ENCODE measurements around the gene ZSWIM6.

The ZSWIM6 gene

DNA sequence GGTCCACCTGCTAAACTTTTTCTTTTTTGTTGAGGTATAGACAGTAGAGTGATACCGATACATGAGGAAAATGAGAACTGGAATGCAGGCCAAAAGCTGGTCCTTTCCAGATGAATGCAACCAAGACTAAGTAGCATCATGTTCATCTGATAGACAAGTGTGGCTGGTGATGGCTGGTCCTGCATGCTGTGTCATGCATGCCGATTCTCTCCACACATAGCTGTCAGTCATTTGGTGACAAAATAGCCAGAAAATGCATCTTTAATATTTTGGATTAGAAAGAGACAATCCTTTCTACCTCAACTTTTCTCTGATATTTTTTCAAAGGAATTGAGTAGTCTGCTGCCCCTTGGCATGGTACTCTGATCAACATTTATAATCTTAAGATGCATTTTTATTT, 49.9 kb downstream of the ZSWIM6 start:
- no peaks in the 10 kb centered on the region for H3K36me3 ChIP-seq (replicated peaks)
- no peak overlapping the region for H3K27ac ChIP-seq
- DNase-seq, result no peak
- in situ Hi-C loops (cut with HindIII; ENCODE audit: low pct_ligation_motif_present, low sequenced_read_pairs), result no loop called here
- H3K4me3 ChIP-seq (ENCODE audit: low read depth, low read length), result no peak overlapping the region
- TF ChIP-seq CTCF (IDR thresholded peaks at IDR 0.05; ENCODE audit: low read depth, low read length, missing control alignments), result no peak
- no peaks in the 10 kb centered on the region for H3K27me3 ChIP-seq (replicated peaks)

DNA sequence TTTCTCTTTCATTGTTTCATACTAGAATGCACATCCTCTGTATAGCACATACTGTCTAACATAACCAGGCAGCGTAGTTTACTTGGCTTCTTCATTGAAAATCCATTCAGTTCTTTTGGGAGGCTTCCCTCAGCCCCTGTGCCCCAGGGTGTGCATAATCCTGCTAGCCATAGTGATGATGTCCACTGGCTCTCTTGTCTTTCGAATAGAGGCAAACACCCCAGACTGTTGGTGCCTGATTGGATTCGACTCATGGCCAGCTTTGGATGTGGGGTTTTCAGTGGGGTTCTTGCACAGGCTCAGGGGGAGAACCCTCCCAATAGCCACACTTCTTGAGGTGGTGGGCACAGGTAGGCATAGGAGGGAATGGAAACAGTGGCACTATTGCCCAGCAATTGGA, 53.6 kb downstream of the ZSWIM6 start:
- no peaks in the 10 kb centered on the region for H3K36me3 ChIP-seq (replicated peaks)
- TF ChIP-seq CTCF (IDR thresholded peaks at IDR 0.05; ENCODE audit: low read depth, low read length, missing control alignments), result no peak
- DNase-seq, result no peak
- H3K27me3 ChIP-seq (replicated peaks), result no peaks in the 10 kb centered on the region
- H3K27ac ChIP-seq, result no peak overlapping the region
- in situ Hi-C loops (cut with HindIII; ENCODE audit: low pct_ligation_motif_present, low sequenced_read_pairs), result no loop called here
- H3K4me3 ChIP-seq (ENCODE audit: low read depth, low read length), result no peak overlapping the region

GRCh38 chr5:61386045-61386800, 54.2 kb downstream of the ZSWIM6 start:
- H3K4me3 ChIP-seq (ENCODE audit: low read depth, low read length), result no peak overlapping the region
- TF ChIP-seq CTCF (IDR thresholded peaks at IDR 0.05; ENCODE audit: low read depth, low read length, missing control alignments), result no peak
- no peaks in the 10 kb centered on the region for H3K36me3 ChIP-seq (replicated peaks)
- DNase-seq, result no peak
- in situ Hi-C loops (cut with HindIII; ENCODE audit: low pct_ligation_motif_present, low sequenced_read_pairs), result no loop called here
- H3K27me3 ChIP-seq (replicated peaks), result no peaks in the 10 kb centered on the region
- no peak overlapping the region for H3K27ac ChIP-seq

GRCh38 chr5:61389609-61390008, 57.6 kb downstream of the ZSWIM6 start:
- in situ Hi-C loops (cut with HindIII; ENCODE audit: low pct_ligation_motif_present, low sequenced_read_pairs), result no loop called here
- DNase-seq, result no peak
- TF ChIP-seq CTCF (IDR thresholded peaks at IDR 0.05; ENCODE audit: low read depth, low read length, missing control alignments), result no peak
- no peak overlapping the region for H3K4me3 ChIP-seq (ENCODE audit: low read depth, low read length)
- H3K27ac ChIP-seq, result no peak overlapping the region
- H3K27me3 ChIP-seq (replicated peaks), result no peaks in the 10 kb centered on the region
- no peaks in the 10 kb centered on the region for H3K36me3 ChIP-seq (replicated peaks)

DNA sequence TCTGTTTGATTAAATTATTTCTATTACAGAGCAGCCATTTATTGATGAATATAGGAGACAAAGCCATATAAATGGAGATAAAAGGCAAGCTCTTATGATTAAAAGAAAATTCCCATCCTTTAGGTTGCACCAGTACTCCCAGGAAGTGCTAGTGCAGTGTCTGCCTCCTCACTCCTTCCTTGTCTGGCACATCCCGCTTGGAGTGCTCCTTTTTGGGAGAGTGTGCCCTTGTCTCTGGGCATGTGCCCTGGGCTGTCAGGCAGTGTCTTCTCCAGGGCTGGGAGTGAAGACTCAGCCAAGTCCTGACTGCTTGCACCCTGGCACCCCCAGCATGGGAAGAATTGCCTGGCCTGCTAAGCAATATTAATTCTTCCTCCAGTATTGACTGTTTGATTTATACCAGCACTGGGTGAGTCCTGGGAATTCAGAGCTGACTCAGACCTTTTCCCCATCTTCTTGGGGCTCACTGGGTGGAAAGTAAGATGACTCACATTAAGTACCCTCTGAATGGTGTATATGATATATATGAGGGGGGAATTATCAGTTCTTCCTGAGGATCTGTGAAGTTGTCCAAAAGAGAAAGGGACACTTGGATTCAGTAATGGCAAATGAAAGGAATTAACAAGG, 62.1 kb downstream of the ZSWIM6 start:
- no peak for TF ChIP-seq CTCF (IDR thresholded peaks at IDR 0.05; ENCODE audit: low read depth, low read length, missing control alignments)
- no peak overlapping the region for H3K27ac ChIP-seq
- H3K4me3 ChIP-seq (ENCODE audit: low read depth, low read length), result no peak overlapping the region
- no peak for DNase-seq
- no peaks in the 10 kb centered on the region for H3K27me3 ChIP-seq (replicated peaks)
- H3K36me3 ChIP-seq (replicated peaks), result no peaks in the 10 kb centered on the region
- in situ Hi-C loops (cut with HindIII; ENCODE audit: low pct_ligation_motif_present, low sequenced_read_pairs), result no loop called here

Data from brain microvascular endothelial cell (primary cell).